Keratinocyte (primary cell): ENCODE data around the gene NUBP2. TPM values are rescaled to one million over a fixed set of nuclear protein-coding genes. Genes with fewer than 3 reads are reported as not detected.

Source experiments
- DNase-seq: peaks from one replicate; pipeline ENCODE4 v3.0.0-alpha.2; 2011; ENCODE audit warnings: low read depth, missing footprints, low spot score
- FAIRE-seq: peaks from 2 replicates; lab custom pipeline; 2011; peaks lifted over from hg19 to GRCh38; lab: Jason Lieb, UNC
- H2AFZ ChIP-seq: 2 replicates; pipeline ENCODE4 v1.6.0; 2012; ENCODE audit warnings: low read length, control low read depth, inconsistent platforms; ENCODE audit not compliant: control insufficient read depth
- H3K27ac ChIP-seq: 2 replicates; pipeline ENCODE4 v1.5.1; 2011; ENCODE audit warnings: low read length; ENCODE audit not compliant: control insufficient read depth, insufficient read depth
- H3K27me3 ChIP-seq: 3 replicates; pipeline ENCODE4 v1.6.0; 2011; ENCODE audit warnings: low read length; ENCODE audit not compliant: control insufficient read depth, insufficient read depth; ENCODE audit errors: extremely low read depth
- H3K36me3 ChIP-seq, 2 experiments: 2 replicates in 1 of 2; 3 replicates in 1 of 2; pipeline ENCODE4 v1.5.1; 2011; ENCODE audit warnings: low read length in 2 of 2, mild to moderate bottlenecking in 1 of 2; ENCODE audit not compliant: control insufficient read depth in 2 of 2, insufficient read depth in 2 of 2; ENCODE audit errors: extremely low read depth in 1 of 2
- H3K4me1 ChIP-seq: 3 replicates; pipeline ENCODE4 v1.5.1; 2011; ENCODE audit warnings: low read length; ENCODE audit not compliant: control insufficient read depth, insufficient read depth; ENCODE audit errors: extremely low read depth
- H3K4me2 ChIP-seq: 3 replicates; pipeline ENCODE4 v1.6.0; 2011; ENCODE audit warnings: low read depth, low read length; ENCODE audit not compliant: control insufficient read depth, insufficient read depth; ENCODE audit errors: extremely low read depth
- H3K4me3 ChIP-seq, 3 experiments: fragments of 200-600 bp in 1 of 3; sonication (generic) in 1 of 3; 2 replicates in 2 of 3; 3 replicates in 1 of 3; pipeline ENCODE4 v1.5.1; 2011 to 2016; ENCODE audit warnings: low read length in 3 of 3, mild to moderate bottlenecking in 3 of 3, control low read depth in 2 of 3, inconsistent platforms in 1 of 3, low read depth in 1 of 3, mixed read lengths in 1 of 3, mixed run types in 1 of 3, moderate library complexity in 1 of 3; ENCODE audit not compliant: control insufficient read depth in 2 of 3, insufficient read depth in 2 of 3; ENCODE audit errors: extremely low read depth in 1 of 3
- H3K79me2 ChIP-seq: 2 replicates; pipeline ENCODE4 v1.6.0; 2012; ENCODE audit warnings: low read length; ENCODE audit not compliant: control insufficient read depth, insufficient read depth
- H3K9ac ChIP-seq: 3 replicates; pipeline ENCODE4 v1.6.0; 2011; ENCODE audit warnings: low read length; ENCODE audit not compliant: control insufficient read depth, insufficient read depth; ENCODE audit errors: extremely low read depth
- H3K9me1 ChIP-seq: 3 replicates; pipeline ENCODE4 v1.6.0; 2011; ENCODE audit warnings: low read length; ENCODE audit not compliant: control insufficient read depth, insufficient read depth; ENCODE audit errors: extremely low read depth
- H3K9me3 ChIP-seq: 2 replicates; pipeline ENCODE4 v1.5.1; 2012; ENCODE audit warnings: low read depth, low read length; ENCODE audit not compliant: control insufficient read depth
- H4K20me1 ChIP-seq: 3 replicates; pipeline ENCODE4 v1.6.0; 2011; ENCODE audit warnings: low read length; ENCODE audit not compliant: control insufficient read depth, insufficient read depth; ENCODE audit errors: extremely low read depth
- CTCF ChIP-seq, 3 experiments: IDR thresholded peaks in 1 of 3; conservative IDR thresholded peaks in 1 of 3; optimal IDR thresholded peaks in 1 of 3; 2 replicates in 2 of 3; 3 replicates in 1 of 3; pipeline versions ENCODE3 to v1.5.1; 2011; ENCODE audit warnings: low read length in 3 of 3, mild to moderate bottlenecking in 3 of 3, moderate library complexity in 2 of 3, control low read depth in 1 of 3, inconsistent platforms in 1 of 3; ENCODE audit not compliant: insufficient read depth in 2 of 3; ENCODE audit errors: extremely low read depth in 1 of 3
- EZH2 ChIP-seq: IDR thresholded peaks from one replicate; pipeline ENCODE4 v1.6.1; 2012; ENCODE audit warnings: inconsistent platforms, mild to moderate bottlenecking, low read length, moderate library complexity
- dilution Hi-C: fragments of 300-500 bp; cut with MboI; formaldehyde crosslinking; loops from one replicate; pipeline ENCODE4 v1.7.0; 2020; ENCODE audit warnings: low sequenced_read_pairs; ENCODE audit not compliant: extremely low pct_ligation_motif_present
- polyA plus RNA-seq, 5 experiments: library from polyadenylated mRNA; depleted of rRNA in 3 of 5; stranded (reverse) in 3 of 5; stranded (forward) in 1 of 5; unstranded in 1 of 5; fragments of >200 nt; gene quantifications; 1 replicate in 1 of 5; 2 replicates in 3 of 5; 3 replicates in 1 of 5; pipeline versions ENCODE4 v1.2.1 to v1.2.3, GENCODE V29; 2011 to 2012; ENCODE audit warnings: missing spikeins in 2 of 5, low read depth in 1 of 5, low replicate concordance in 1 of 5
- small RNA-seq, 3 experiments: library from RNA; depleted of rRNA; stranded (forward); fragments of <200 nt; gene quantifications; one replicate each; pipeline ENCODE3, GENCODE V24; 2012; ENCODE audit warnings: low read depth in 3 of 3, low replicate concordance in 1 of 3; ENCODE audit not compliant: insufficient read length in 3 of 3

NUBP2 gene
- polyA plus RNA-seq, 1 donor (not counting 4 experiments of a cell fraction or from before 2014, with no cell fraction given): 24.4 TPM

GRCh38 chr16:1834096-1834495 lies 51.3 kb downstream of the NUBP2 start:
- dilution Hi-C loops: no loop called here
- peaks cover 30% of the 10 kb centered on the region for H3K4me1 ChIP-seq
- H4K20me1 ChIP-seq: no peaks in the 10 kb centered on the region
- H3K9me3 ChIP-seq: no peaks in the 10 kb centered on the region
- H3K27ac ChIP-seq: peak overlapping the region; percentile 69
- DNase-seq (no peak), FAIRE-seq (peak; percentile 73)
- H2AFZ ChIP-seq: no peak overlapping the region
- no peaks in the 10 kb centered on the region for H3K27me3 ChIP-seq
- H3K4me2 ChIP-seq: peak overlapping the region; percentile 69
- peaks cover 7% of the 10 kb centered on the region for H3K79me2 ChIP-seq
- H3K9ac ChIP-seq: peak overlapping the region; percentile 26
- H3K9me1 ChIP-seq: no peaks in the 10 kb centered on the region
- TF ChIP-seq CTCF (optimal IDR thresholded peaks at IDR 0.05 in 1 of 3, IDR thresholded peaks at IDR 0.05 in 1 of 3, conservative IDR thresholded peaks at IDR 0.05 in 1 of 3; ENCODE audit: extremely low read depth in 1 of 3, insufficient read depth in 2 of 3, low read length in 3 of 3) (no peak), EZH2 (no peak)
- H3K36me3 ChIP-seq: peaks cover 1 to 5% of the 10 kb centered on the region in 2 experiments
- H3K4me3 ChIP-seq: peak overlapping the region in 1 of 3 experiments; percentile 32

Small RNA genes lying within 50 kb of the gene (small RNA-seq; reads per million reads assigned to genes)
- gene MIR3177: 0 to 1.5 (median 0.33) reads per million in 3 experiments

Other genes starting within 250 kb of the NUBP2 start
- gene TMEM204, start 249.3 kb upstream of the NUBP2 start, polyA plus RNA-seq: 0.86 to 1.3 TPM (median 1.0 TPM) in 3 replicates
- gene IFT140, start 170.9 kb upstream of the NUBP2 start, polyA plus RNA-seq: 3.4 to 5.4 TPM (median 4.3 TPM) in 3 replicates
- 5.5 to 6.7 TPM (median 6.5 TPM) in 3 replicates for gene CRAMP1, start 170.6 kb upstream of the NUBP2 start, polyA plus RNA-seq
- gene JPT2, start 104.7 kb upstream of the NUBP2 start, polyA plus RNA-seq: 108 to 198 TPM (median 166 TPM) in 3 replicates
- 8.3 to 23.3 TPM (median 11.7 TPM) in 3 replicates for gene MAPK8IP3, start 76.8 kb upstream of the NUBP2 start, polyA plus RNA-seq
- 9.8 to 32.7 TPM (median 10.1 TPM) in 3 replicates for gene NME3, start 11.4 kb upstream of the NUBP2 start, polyA plus RNA-seq
- gene EME2, start 10.2 kb upstream of the NUBP2 start, polyA plus RNA-seq: 6.3 to 19.3 TPM (median 7.6 TPM) in 3 replicates
- gene MRPS34, start 9.8 kb upstream of the NUBP2 start, polyA plus RNA-seq: 62.9 to 74.3 TPM (median 68.0 TPM) in 3 replicates
- gene SPSB3, start 389 bp upstream of the NUBP2 start, polyA plus RNA-seq: 9.5 to 18.3 TPM (median 12.2 TPM) in 3 replicates
- gene IGFALS, start 10.7 kb downstream of the NUBP2 start, polyA plus RNA-seq: not detected in 3 replicates
- gene HAGH, start 43.9 kb downstream of the NUBP2 start, polyA plus RNA-seq: 17.7 to 31.2 TPM (median 22.2 TPM) in 3 replicates
- gene FAHD1, start 44.2 kb downstream of the NUBP2 start, polyA plus RNA-seq: 29.4 to 59.5 TPM (median 36.8 TPM) in 3 replicates
- not detected in 3 replicates for gene MEIOB, start 89.2 kb downstream of the NUBP2 start, polyA plus RNA-seq
- gene HS3ST6, start 135.5 kb downstream of the NUBP2 start, polyA plus RNA-seq: 0.09 TPM in 1 of 3 replicates, not detected in the others
- gene MSRB1, start 160.2 kb downstream of the NUBP2 start, polyA plus RNA-seq: 23.9 to 45.4 TPM (median 25.2 TPM) in 3 replicates
- 0.34 to 0.38 TPM (median 0.37 TPM) in 3 replicates for gene RPL3L, start 171.7 kb downstream of the NUBP2 start, polyA plus RNA-seq
- 97.9 to 161 TPM (median 107 TPM) in 3 replicates for gene NDUFB10, start 176.6 kb downstream of the NUBP2 start, polyA plus RNA-seq
- gene RPS2, start 181.9 kb downstream of the NUBP2 start, polyA plus RNA-seq: 2,750 to 6,036 TPM (median 3,573 TPM) in 3 replicates
- not detected in 3 replicates for gene RNF151, start 183.9 kb downstream of the NUBP2 start, polyA plus RNA-seq
- 27.8 to 45.1 TPM (median 40.1 TPM) in 3 replicates for gene TBL3, start 189.1 kb downstream of the NUBP2 start, polyA plus RNA-seq
- 0.38 to 1.1 TPM (median 0.54 TPM) in 3 replicates for gene NOXO1, start 198.5 kb downstream of the NUBP2 start, polyA plus RNA-seq
- gene GFER, start 201.2 kb downstream of the NUBP2 start, polyA plus RNA-seq: 10.3 to 13.4 TPM (median 12.0 TPM) in 3 replicates
- 0.12 to 0.30 TPM (median 0.28 TPM) in 3 replicates for gene SYNGR3, start 207.0 kb downstream of the NUBP2 start, polyA plus RNA-seq
- gene ZNF598, start 226.9 kb downstream of the NUBP2 start, polyA plus RNA-seq: 18.0 to 35.5 TPM (median 24.0 TPM) in 3 replicates
- gene NPW, start 236.8 kb downstream of the NUBP2 start, polyA plus RNA-seq: 0.23 TPM in 1 of 3 replicates, not detected in the others
- gene NHERF2, start 243.9 kb downstream of the NUBP2 start, polyA plus RNA-seq: 5.9 to 10.1 TPM (median 9.0 TPM) in 3 replicates